ENCODE data around the gene ZNF226.

- TF ChIP-seq, protein P1, sequence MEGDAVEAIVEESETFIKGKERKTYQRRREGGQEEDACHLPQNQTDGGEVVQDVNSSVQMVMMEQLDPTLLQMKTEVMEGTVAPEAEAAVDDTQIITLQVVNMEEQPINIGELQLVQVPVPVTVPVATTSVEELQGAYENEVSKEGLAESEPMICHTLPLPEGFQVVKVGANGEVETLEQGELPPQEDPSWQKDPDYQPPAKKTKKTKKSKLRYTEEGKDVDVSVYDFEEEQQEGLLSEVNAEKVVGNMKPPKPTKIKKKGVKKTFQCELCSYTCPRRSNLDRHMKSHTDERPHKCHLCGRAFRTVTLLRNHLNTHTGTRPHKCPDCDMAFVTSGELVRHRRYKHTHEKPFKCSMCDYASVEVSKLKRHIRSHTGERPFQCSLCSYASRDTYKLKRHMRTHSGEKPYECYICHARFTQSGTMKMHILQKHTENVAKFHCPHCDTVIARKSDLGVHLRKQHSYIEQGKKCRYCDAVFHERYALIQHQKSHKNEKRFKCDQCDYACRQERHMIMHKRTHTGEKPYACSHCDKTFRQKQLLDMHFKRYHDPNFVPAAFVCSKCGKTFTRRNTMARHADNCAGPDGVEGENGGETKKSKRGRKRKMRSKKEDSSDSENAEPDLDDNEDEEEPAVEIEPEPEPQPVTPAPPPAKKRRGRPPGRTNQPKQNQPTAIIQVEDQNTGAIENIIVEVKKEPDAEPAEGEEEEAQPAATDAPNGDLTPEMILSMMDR (IDR thresholded peaks at IDR 0.05; ENCODE audit: insufficient read depth, low read length, poor library complexity, severe bottlenecking), result no peak
- TF ChIP-seq EZH2phosphoT487 (conservative IDR thresholded peaks at IDR 0.05; ENCODE audit: low read length), result no peak
Measured at GRCh38 chr19:44196772-44197171, 31.9 kb downstream of the ZNF226 start.

Measured in SU-DHL-6 (cell line).